ENCODE data around the gene PKHD1.

PKHD1 gene

GRCh38 chr6:51640021-51640420 lies 447.4 kb downstream of the PKHD1 start:
- Mint-ChIP-seq H3K4me1 (no peaks in the 10 kb centered on the region), H3K36me3 (no peaks in the 10 kb centered on the region), H3K27me3 (peaks cover 1% of the 10 kb centered on the region), H3K4me3 (no peak overlapping the region), H3K27ac (no peak overlapping the region), H3K9me3 (peaks cover 13% of the 10 kb centered on the region)
- no peak for DNase-seq (ENCODE audit: low spot score in 2 of 2)
- ATAC-seq (ENCODE audit: low read depth), result no peak

- Mint-ChIP-seq H3K27ac (no peak overlapping the region), H3K27me3 (peaks cover 1% of the 10 kb centered on the region), H3K4me3 (no peak overlapping the region), H3K9me3 (peaks cover 2% of the 10 kb centered on the region), H3K4me1 (no peaks in the 10 kb centered on the region), H3K36me3 (no peaks in the 10 kb centered on the region)
- DNase-seq (ENCODE audit: low spot score in 2 of 2), result no peak
- ATAC-seq (ENCODE audit: low read depth), result no peak
Observed at GRCh38 chr6:51633424-51633823, 454.0 kb downstream of the PKHD1 start.

GRCh38 chr6:51630011-51630410 lies 457.4 kb downstream of the PKHD1 start:
- no peak overlapping the region for H3K27ac Mint-ChIP-seq
- H3K4me1 Mint-ChIP-seq, result no peaks in the 10 kb centered on the region
- ATAC-seq (ENCODE audit: low read depth), result no peak
- H3K36me3 Mint-ChIP-seq, result no peaks in the 10 kb centered on the region
- H3K27me3 Mint-ChIP-seq, result peaks cover 2% of the 10 kb centered on the region
- H3K9me3 Mint-ChIP-seq, result no peaks in the 10 kb centered on the region
- no peak for DNase-seq (ENCODE audit: low spot score in 2 of 2)
- H3K4me3 Mint-ChIP-seq, result no peak overlapping the region

- Mint-ChIP-seq H3K36me3 (no peaks in the 10 kb centered on the region), H3K9me3 (no peaks in the 10 kb centered on the region), H3K4me3 (no peak overlapping the region), H3K27me3 (peaks cover 2% of the 10 kb centered on the region), H3K4me1 (no peaks in the 10 kb centered on the region), H3K27ac (no peak overlapping the region)
- DNase-seq (ENCODE audit: low spot score in 2 of 2) (no peak), ATAC-seq (ENCODE audit: low read depth) (no peak)
Observed at GRCh38 chr6:51626391-51626790, 461.0 kb downstream of the PKHD1 start.

- DNase-seq (ENCODE audit: low spot score in 2 of 2) (no peak), ATAC-seq (ENCODE audit: low read depth) (no peak)
- no peak overlapping the region for H3K27ac Mint-ChIP-seq
- no peak overlapping the region for H3K4me3 Mint-ChIP-seq
- H3K9me3 Mint-ChIP-seq, result no peaks in the 10 kb centered on the region
- no peaks in the 10 kb centered on the region for H3K4me1 Mint-ChIP-seq
- peaks cover 2% of the 10 kb centered on the region for H3K27me3 Mint-ChIP-seq
- no peaks in the 10 kb centered on the region for H3K36me3 Mint-ChIP-seq
Observed at GRCh38 chr6:51625566-51625965, 461.8 kb downstream of the PKHD1 start.

- peaks cover 1% of the 10 kb centered on the region for H3K27me3 Mint-ChIP-seq
- H3K27ac Mint-ChIP-seq, result no peak overlapping the region
- no peaks in the 10 kb centered on the region for H3K4me1 Mint-ChIP-seq
- no peaks in the 10 kb centered on the region for H3K36me3 Mint-ChIP-seq
- DNase-seq (ENCODE audit: low spot score in 2 of 2) (no peak), ATAC-seq (ENCODE audit: low read depth) (no peak)
- no peak overlapping the region for H3K4me3 Mint-ChIP-seq
- H3K9me3 Mint-ChIP-seq, result no peaks in the 10 kb centered on the region
Observed at GRCh38 chr6:51620971-51621370, 466.4 kb downstream of the PKHD1 start.

GRCh38 chr6:51619042-51619799 lies 468.2 kb downstream of the PKHD1 start:
- Mint-ChIP-seq H3K27ac (no peak overlapping the region), H3K27me3 (no peaks in the 10 kb centered on the region), H3K36me3 (no peaks in the 10 kb centered on the region), H3K4me3 (no peak overlapping the region), H3K9me3 (peaks cover 1% of the 10 kb centered on the region), H3K4me1 (no peaks in the 10 kb centered on the region)
- DNase-seq (ENCODE audit: low spot score in 2 of 2) (no peak), ATAC-seq (ENCODE audit: low read depth) (no peak)

- H3K36me3 Mint-ChIP-seq, result no peaks in the 10 kb centered on the region
- DNase-seq (ENCODE audit: low spot score in 2 of 2) (no peak), ATAC-seq (ENCODE audit: low read depth) (no peak)
- H3K27me3 Mint-ChIP-seq, result no peaks in the 10 kb centered on the region
- no peak overlapping the region for H3K27ac Mint-ChIP-seq
- peaks cover 1% of the 10 kb centered on the region for H3K9me3 Mint-ChIP-seq
- H3K4me1 Mint-ChIP-seq, result no peaks in the 10 kb centered on the region
- no peak overlapping the region for H3K4me3 Mint-ChIP-seq
Observed at GRCh38 chr6:51618563-51618962, 468.9 kb downstream of the PKHD1 start.

- no peak overlapping the region for H3K4me3 Mint-ChIP-seq
- no peaks in the 10 kb centered on the region for H3K27me3 Mint-ChIP-seq
- H3K9me3 Mint-ChIP-seq, result peaks cover 1% of the 10 kb centered on the region
- H3K27ac Mint-ChIP-seq, result no peak overlapping the region
- no peaks in the 10 kb centered on the region for H3K36me3 Mint-ChIP-seq
- DNase-seq (ENCODE audit: low spot score in 2 of 2), result no peak
- no peak for ATAC-seq (ENCODE audit: low read depth)
- H3K4me1 Mint-ChIP-seq, result no peaks in the 10 kb centered on the region
Observed at GRCh38 chr6:51617751-51618150, 469.7 kb downstream of the PKHD1 start.

GRCh38 chr6:51616243-51616642 lies 471.2 kb downstream of the PKHD1 start:
- DNase-seq (ENCODE audit: low spot score in 2 of 2) (no peak), ATAC-seq (ENCODE audit: low read depth) (no peak)
- H3K27me3 Mint-ChIP-seq, result no peaks in the 10 kb centered on the region
- peaks cover 1% of the 10 kb centered on the region for H3K9me3 Mint-ChIP-seq
- H3K36me3 Mint-ChIP-seq, result no peaks in the 10 kb centered on the region
- H3K4me3 Mint-ChIP-seq, result no peak overlapping the region
- no peak overlapping the region for H3K27ac Mint-ChIP-seq
- no peaks in the 10 kb centered on the region for H3K4me1 Mint-ChIP-seq

- Mint-ChIP-seq H3K4me3 (no peak overlapping the region), H3K9me3 (peaks cover 1% of the 10 kb centered on the region), H3K4me1 (no peaks in the 10 kb centered on the region), H3K27ac (no peak overlapping the region), H3K27me3 (no peaks in the 10 kb centered on the region), H3K36me3 (no peaks in the 10 kb centered on the region)
- ATAC-seq (ENCODE audit: low read depth) (no peak), DNase-seq (ENCODE audit: low spot score in 2 of 2) (no peak)
Observed at GRCh38 chr6:51614725-51615124, 472.7 kb downstream of the PKHD1 start.

- no peaks in the 10 kb centered on the region for H3K36me3 Mint-ChIP-seq
- no peak overlapping the region for H3K27ac Mint-ChIP-seq
- no peaks in the 10 kb centered on the region for H3K27me3 Mint-ChIP-seq
- no peak for ATAC-seq (ENCODE audit: low read depth)
- H3K9me3 Mint-ChIP-seq, result peaks cover 1% of the 10 kb centered on the region
- H3K4me1 Mint-ChIP-seq, result no peaks in the 10 kb centered on the region
- no peak for DNase-seq (ENCODE audit: low spot score in 2 of 2)
- no peak overlapping the region for H3K4me3 Mint-ChIP-seq
Observed at GRCh38 chr6:51613558-51613957, 473.9 kb downstream of the PKHD1 start.

- H3K36me3 Mint-ChIP-seq, result no peaks in the 10 kb centered on the region
- no peak overlapping the region for H3K27ac Mint-ChIP-seq
- DNase-seq (ENCODE audit: low spot score in 2 of 2), result no peak
- peaks cover 4% of the 10 kb centered on the region for H3K9me3 Mint-ChIP-seq
- no peak for ATAC-seq (ENCODE audit: low read depth)
- peaks cover 1% of the 10 kb centered on the region for H3K27me3 Mint-ChIP-seq
- no peak overlapping the region for H3K4me3 Mint-ChIP-seq
- no peaks in the 10 kb centered on the region for H3K4me1 Mint-ChIP-seq
Observed at GRCh38 chr6:51608932-51609331, 478.5 kb downstream of the PKHD1 start.

GRCh38 chr6:51608383-51608782 lies 479.0 kb downstream of the PKHD1 start:
- no peak for DNase-seq (ENCODE audit: low spot score in 2 of 2)
- no peak overlapping the region for H3K4me3 Mint-ChIP-seq
- no peaks in the 10 kb centered on the region for H3K4me1 Mint-ChIP-seq
- H3K36me3 Mint-ChIP-seq, result no peaks in the 10 kb centered on the region
- peaks cover 4% of the 10 kb centered on the region for H3K9me3 Mint-ChIP-seq
- ATAC-seq (ENCODE audit: low read depth), result no peak
- H3K27ac Mint-ChIP-seq, result no peak overlapping the region
- H3K27me3 Mint-ChIP-seq, result peaks cover 1% of the 10 kb centered on the region

GRCh38 chr6:51600514-51600913 lies 486.9 kb downstream of the PKHD1 start:
- no peaks in the 10 kb centered on the region for H3K4me1 Mint-ChIP-seq

More at GRCh38 chr6:51600514-51600913, 486.9 kb downstream of the PKHD1 start:
- H3K9me3 Mint-ChIP-seq, result peaks cover 6% of the 10 kb centered on the region
- no peak for ATAC-seq (ENCODE audit: low read depth)
- no peaks in the 10 kb centered on the region for H3K36me3 Mint-ChIP-seq
- peaks cover 1% of the 10 kb centered on the region for H3K27me3 Mint-ChIP-seq
- no peak overlapping the region for H3K27ac Mint-ChIP-seq
- no peak for DNase-seq (ENCODE audit: low spot score in 2 of 2)
- no peak overlapping the region for H3K4me3 Mint-ChIP-seq

Data from memory B cell (primary cell).